Duodenal mucosa (tissue), 2 donors: ENCODE measurements around the gene ENTR1.

Source experiments
- H3K27ac ChIP-seq: one replicate; pipeline ENCODE4 v1.7.0; 2013; ENCODE audit warnings: low read depth, low read length
- H3K27me3 ChIP-seq, 2 donors: one replicate each; pipeline ENCODE4 v1.7.0; 2013; ENCODE audit warnings: low read length in 2 of 2, control low read depth in 1 of 2; ENCODE audit not compliant: insufficient read depth in 2 of 2, control insufficient read depth in 1 of 2
- H3K36me3 ChIP-seq, 2 donors: one replicate each; pipeline ENCODE4 v1.7.0; 2013; ENCODE audit warnings: low read length in 2 of 2, control low read depth in 1 of 2; ENCODE audit not compliant: insufficient read depth in 2 of 2, control insufficient read depth in 1 of 2
- H3K4me1 ChIP-seq, 2 donors: one replicate each; pipeline ENCODE4 v1.7.0; 2013; ENCODE audit warnings: low read length in 2 of 2, control low read depth in 1 of 2; ENCODE audit not compliant: insufficient read depth in 2 of 2, control insufficient read depth in 1 of 2
- H3K4me3 ChIP-seq, 2 donors: one replicate each; pipeline ENCODE4 v1.7.0; 2013; ENCODE audit warnings: low read length in 2 of 2, low read depth in 1 of 2
- H3K9ac ChIP-seq, 2 donors: one replicate each; pipeline ENCODE4 v1.7.0; 2013; ENCODE audit warnings: low read length in 2 of 2, low read depth in 1 of 2
- H3K9me3 ChIP-seq, 2 donors: one replicate each; pipeline ENCODE4 v1.7.0; 2013; ENCODE audit warnings: low read length in 2 of 2, control low read depth in 1 of 2; ENCODE audit not compliant: control insufficient read depth in 1 of 2

The ENTR1 gene

DNA sequence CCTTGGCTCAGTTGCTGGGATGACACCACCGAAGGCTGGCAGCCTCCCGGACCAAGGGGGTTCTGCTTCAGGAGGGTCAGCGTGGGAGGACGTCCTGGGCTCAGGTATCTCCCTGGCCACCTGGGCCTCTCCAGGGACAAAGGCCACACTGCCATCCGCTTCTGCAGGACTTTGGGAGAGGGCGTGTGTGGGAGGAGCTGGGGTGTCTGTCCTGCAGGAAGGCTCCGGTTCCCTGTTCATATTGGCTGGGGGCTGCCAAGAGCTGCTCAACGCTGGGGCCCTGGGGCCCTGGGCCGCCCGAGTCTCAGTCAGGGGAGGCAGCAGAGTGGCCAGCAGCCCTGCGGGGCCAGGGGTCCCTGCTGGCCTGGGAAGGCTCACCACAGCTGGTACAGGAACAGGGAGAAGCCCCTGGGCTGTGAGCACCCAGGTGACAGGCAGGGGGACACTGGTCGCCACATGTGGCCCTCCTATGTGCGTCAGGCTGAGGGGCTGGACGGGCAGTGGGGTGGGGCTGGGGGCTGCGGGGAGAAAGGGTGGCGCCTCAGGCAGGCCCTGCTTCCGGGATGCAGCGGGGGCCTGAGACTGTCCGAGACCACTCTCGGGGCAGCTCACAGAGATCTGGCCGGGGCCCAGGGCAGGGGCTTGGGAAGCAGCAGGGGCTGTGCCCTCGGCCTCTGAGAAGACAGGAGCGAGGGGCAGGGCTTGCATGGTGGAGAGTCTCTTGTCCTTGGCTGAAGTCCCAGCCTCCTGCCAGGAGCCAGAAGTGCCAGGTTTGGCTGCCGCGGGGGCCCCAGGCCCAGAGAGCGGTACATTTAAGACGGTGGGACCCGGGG is 32.0 kb downstream of the ENTR1 start:
- Histone ChIP-seq H3K27ac (no peak overlapping the region), H3K36me3 (peaks cover 19 to 40% of the 10 kb centered on the region in 2 donors), H3K4me1 (no peaks in the 10 kb centered on the region), H3K9ac (no peak overlapping the region), H3K27me3 (no peaks in the 10 kb centered on the region), H3K4me3 (no peak overlapping the region), H3K9me3 (no peaks in the 10 kb centered on the region)

GRCh38 chr9:136377341-136378169 is 32.9 kb downstream of the ENTR1 start:
- H3K27ac ChIP-seq = peak overlapping the region; percentile 20
- H3K27me3 ChIP-seq = no peaks in the 10 kb centered on the region
- peaks cover 11 to 31% of the 10 kb centered on the region in 2 donors for H3K36me3 ChIP-seq
- H3K9me3 ChIP-seq = no peaks in the 10 kb centered on the region
- H3K4me1 ChIP-seq = peaks cover 0 to 6% of the 10 kb centered on the region in 2 donors
- H3K9ac ChIP-seq = no peak overlapping the region
- no peak overlapping the region for H3K4me3 ChIP-seq

- no peaks in the 10 kb centered on the region for H3K9me3 ChIP-seq
- no peak overlapping the region for H3K4me3 ChIP-seq
- no peaks in the 10 kb centered on the region for H3K27me3 ChIP-seq
- H3K36me3 ChIP-seq = peaks cover 1 to 20% of the 10 kb centered on the region in 2 donors
- peaks cover 7 to 9% of the 10 kb centered on the region in 2 donors for H3K4me1 ChIP-seq
- H3K9ac ChIP-seq = no peak overlapping the region
- no peak overlapping the region for H3K27ac ChIP-seq
Measured at GRCh38 chr9:136376457-136376856, 34.0 kb downstream of the ENTR1 start.

DNA sequence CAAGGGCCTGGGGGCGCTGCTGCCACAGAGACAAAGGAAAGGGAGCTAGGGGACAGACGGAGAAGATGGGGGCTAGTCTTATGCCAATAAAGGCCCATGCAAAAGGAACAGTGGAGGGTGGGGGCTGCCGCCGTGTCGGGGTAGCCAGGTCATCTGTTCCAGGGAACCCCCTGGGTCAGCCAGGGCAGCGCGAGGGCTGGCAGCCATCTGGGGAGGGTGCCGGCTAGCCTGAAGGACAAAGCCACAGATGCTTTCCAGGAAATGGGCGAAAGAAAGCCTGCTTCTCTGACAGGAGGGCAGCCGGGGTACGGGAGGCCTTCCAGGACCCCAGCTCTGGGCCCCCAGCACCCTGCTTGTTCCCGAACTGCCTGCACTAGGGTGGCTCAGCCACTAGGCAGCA is 35.3 kb downstream of the ENTR1 start:
- H3K36me3 ChIP-seq = peaks cover 0 to 10% of the 10 kb centered on the region in 2 donors
- no peak overlapping the region for H3K9ac ChIP-seq
- no peaks in the 10 kb centered on the region for H3K9me3 ChIP-seq
- H3K27me3 ChIP-seq = no peaks in the 10 kb centered on the region
- no peak overlapping the region for H3K27ac ChIP-seq
- peaks cover 7 to 9% of the 10 kb centered on the region in 2 donors for H3K4me1 ChIP-seq
- H3K4me3 ChIP-seq = no peak overlapping the region

DNA sequence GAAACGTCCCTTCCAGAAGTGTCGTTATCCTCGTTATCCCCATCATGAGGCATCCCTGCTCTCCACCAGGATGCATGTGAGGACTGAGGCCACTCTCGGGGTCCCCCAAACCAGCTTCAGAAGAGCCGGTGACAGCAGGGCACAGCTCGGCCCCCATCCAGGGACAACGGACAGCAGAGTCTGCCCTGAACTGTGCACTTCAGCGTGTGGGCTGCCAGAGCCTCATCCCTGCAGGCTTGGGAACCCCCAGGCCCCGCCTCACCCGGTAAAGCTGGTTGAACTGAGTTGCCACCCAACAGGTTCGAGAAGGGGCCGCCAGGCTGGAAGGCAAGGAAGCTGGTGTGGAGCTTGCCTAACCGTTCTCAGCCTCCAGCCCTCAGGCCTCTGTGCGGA is 36.2 kb downstream of the ENTR1 start:
- H3K27ac ChIP-seq = no peak overlapping the region
- H3K9me3 ChIP-seq = no peaks in the 10 kb centered on the region
- no peak overlapping the region for H3K9ac ChIP-seq
- no peaks in the 10 kb centered on the region for H3K27me3 ChIP-seq
- H3K36me3 ChIP-seq = peaks cover 0 to 2% of the 10 kb centered on the region in 2 donors
- H3K4me1 ChIP-seq = peaks cover 7 to 9% of the 10 kb centered on the region in 2 donors
- H3K4me3 ChIP-seq = no peak overlapping the region

GRCh38 chr9:136373300-136374182 is 36.9 kb downstream of the ENTR1 start, which contains the start of gene CARD9:
TSS of gene CARD9 (minus strand) at chr9:136373669. CDS start at chr9:136372078, 1,591 bp downstream.
- Histone ChIP-seq H3K9ac (no peak within 1 kb of the TSS), H3K27me3 (no peaks in the 10 kb centered on the region), H3K4me1 (peaks cover 7 to 9% of the 10 kb centered on the region in 2 donors), H3K9me3 (no peaks in the 10 kb centered on the region), H3K4me3 (peak within 1 kb of the TSS; percentile 50 to 53), H3K27ac (no peak within 1 kb of the TSS), H3K36me3 (no peaks in the 10 kb centered on the region)

GRCh38 chr9:136372561-136373299 is 37.7 kb downstream of the ENTR1 start:
- Histone ChIP-seq H3K9ac (no peak overlapping the region), H3K9me3 (no peaks in the 10 kb centered on the region), H3K4me1 (peaks cover 7 to 9% of the 10 kb centered on the region in 2 donors), H3K27me3 (no peaks in the 10 kb centered on the region), H3K4me3 (peak overlapping the region; percentile 50 to 53), H3K27ac (no peak overlapping the region), H3K36me3 (no peaks in the 10 kb centered on the region)

DNA sequence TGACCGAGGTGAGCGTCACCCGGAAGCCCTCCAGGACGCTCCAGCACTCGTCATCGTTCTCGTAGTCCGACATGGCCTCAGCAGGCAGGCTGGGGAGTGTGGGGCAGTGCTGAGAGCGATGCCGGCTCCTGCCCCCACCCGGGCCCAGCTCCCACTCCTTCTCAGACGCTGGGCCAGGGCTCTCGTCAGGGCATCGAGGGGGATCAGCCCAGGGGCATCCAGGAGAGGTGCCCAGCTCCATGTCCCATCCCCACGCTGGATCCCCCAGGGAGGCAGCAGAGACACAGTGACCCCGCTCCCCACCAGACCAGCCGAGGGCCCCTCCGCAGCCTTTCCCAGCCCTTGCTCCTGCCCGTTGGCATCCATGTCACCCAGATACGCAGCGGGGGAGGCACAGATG is 38.4 kb downstream of the ENTR1 start:
- Histone ChIP-seq H3K4me3 (no peak overlapping the region), H3K9ac (no peak overlapping the region), H3K27me3 (no peaks in the 10 kb centered on the region), H3K27ac (no peak overlapping the region), H3K4me1 (peaks cover 7 to 9% of the 10 kb centered on the region in 2 donors), H3K36me3 (no peaks in the 10 kb centered on the region), H3K9me3 (no peaks in the 10 kb centered on the region)

DNA sequence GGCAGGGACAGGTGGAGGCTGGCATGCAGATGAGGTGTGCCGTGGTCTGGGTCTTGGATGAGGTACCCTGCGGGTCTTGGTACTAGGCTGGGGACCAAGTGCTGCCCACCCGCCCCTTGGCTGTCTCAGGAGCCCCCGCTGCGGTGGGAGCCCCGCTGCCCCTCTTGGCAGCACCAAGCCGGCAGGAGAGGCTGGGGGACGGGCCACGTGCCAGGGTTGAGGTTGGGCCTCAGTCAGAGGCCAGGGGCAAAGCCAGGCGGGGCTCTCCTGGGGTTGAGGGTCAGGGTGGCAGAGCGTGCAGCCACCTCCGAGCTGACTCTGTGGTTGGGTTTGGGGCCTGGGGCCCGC is 38.9 kb downstream of the ENTR1 start:
- Histone ChIP-seq H3K36me3 (no peaks in the 10 kb centered on the region), H3K27me3 (no peaks in the 10 kb centered on the region), H3K4me3 (no peak overlapping the region), H3K27ac (no peak overlapping the region), H3K4me1 (peaks cover 7 to 9% of the 10 kb centered on the region in 2 donors), H3K9me3 (no peaks in the 10 kb centered on the region), H3K9ac (no peak overlapping the region)
